Measurements from ENCODE around the gene C8B.

The C8B gene

DNA sequence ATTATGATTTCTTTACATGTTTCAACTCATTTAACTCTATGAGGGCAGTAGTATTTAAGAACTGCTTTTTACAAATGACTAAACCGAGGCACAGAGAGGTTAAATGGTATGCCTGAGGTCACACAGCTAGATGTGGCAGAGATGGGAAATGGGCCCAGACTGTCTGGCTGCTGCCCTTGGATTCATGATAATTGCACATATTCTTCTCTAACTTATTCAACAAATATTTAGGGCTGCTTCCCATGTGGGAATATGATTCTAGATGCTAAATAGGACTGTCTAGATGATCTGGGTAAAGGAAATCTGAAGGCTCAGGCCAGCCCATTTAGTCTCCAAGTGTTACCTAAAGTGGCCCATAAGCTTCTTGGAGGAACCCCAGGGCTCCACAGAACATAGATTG is 85.0 kb downstream of the C8B start:
- no peak for TF ChIP-seq GATA2 (IDR thresholded peaks at IDR 0.05; ENCODE audit: low read depth, low read length)
- TF ChIP-seq GATA3 (IDR thresholded peaks at IDR 0.05; ENCODE audit: low read depth, low read length), result no peak

Measured in SH-SY5Y (cell line).